ENCODE measurements around the gene TIGIT.

TIGIT gene

DNA sequence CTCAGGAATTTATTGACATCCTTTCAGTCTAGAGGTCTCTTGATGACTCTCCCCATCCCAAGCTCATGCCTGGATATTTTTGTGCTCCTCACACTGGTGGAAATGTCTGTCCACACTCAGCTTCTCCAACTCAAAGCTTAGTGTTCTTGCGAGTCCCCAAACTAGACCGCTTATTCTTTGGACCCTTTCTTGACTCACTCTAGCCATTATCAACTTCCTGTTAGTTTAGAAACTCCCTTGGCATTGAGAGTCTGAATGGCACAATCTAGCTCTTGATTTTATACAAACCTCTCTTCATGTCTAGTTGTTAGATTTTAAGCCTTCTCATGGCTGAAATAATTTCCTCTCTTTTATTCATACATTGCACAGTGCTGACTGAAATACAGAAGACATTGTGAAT is 19.6 kb downstream of the TIGIT start:
- no peak for FAIRE-seq

DNA sequence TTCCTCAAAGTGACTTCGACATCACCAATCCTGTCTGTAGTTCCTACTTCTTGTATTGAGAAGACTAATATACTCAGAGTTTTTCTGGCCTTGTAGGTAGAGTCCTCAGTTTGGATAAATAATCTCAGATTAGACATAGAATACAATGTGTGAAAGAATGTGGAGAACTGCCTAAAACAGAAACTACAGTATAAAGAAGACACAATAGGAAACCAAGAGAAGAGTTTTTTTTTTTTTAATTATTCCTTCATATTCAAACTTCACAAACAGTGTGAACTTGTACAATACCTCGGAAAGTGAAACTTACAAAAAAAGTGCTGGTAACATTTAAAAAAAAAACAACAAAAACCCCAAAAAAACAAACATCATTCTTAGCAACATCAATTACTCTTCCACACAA is 20.5 kb downstream of the TIGIT start:
- no peak for FAIRE-seq

DNA sequence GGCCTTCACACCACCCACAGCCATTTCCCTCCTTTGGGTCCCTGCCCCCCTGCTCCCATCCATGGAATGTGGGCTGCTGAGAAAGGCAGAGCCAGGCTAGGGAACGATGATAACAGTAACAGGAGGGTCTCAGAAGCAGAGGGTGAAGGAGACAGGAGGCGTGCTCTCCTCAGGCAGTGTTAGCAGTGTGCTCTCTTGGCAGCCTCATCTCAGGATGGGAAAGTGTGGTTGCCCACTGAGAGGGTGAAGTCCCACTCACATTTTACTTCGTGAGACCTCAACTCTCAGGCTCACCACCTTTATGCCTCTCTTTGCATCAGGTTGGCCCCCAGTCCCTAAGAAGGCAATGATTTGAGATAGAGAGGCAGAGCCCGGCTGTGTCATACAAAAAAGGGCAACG is 24.5 kb downstream of the TIGIT start:
- FAIRE-seq: no peak

DNA sequence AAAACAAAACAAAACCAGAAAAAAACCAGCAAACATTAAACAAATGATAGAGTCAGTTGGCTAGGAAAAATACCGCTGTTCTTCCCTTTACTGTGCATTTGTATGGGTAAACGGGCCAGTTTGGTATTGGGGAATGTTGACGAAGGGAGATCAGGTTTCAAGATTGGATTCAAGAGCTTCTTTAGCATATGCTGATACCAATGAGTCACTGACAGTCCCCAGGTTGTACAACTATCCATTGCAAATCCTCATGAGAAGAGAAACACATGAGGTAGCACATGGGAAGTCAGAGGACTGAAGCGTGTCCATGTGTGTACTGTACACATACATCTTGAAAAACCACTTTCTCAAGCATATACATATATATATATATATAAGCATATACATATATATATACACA is 25.6 kb downstream of the TIGIT start:
- no peak for FAIRE-seq

DNA sequence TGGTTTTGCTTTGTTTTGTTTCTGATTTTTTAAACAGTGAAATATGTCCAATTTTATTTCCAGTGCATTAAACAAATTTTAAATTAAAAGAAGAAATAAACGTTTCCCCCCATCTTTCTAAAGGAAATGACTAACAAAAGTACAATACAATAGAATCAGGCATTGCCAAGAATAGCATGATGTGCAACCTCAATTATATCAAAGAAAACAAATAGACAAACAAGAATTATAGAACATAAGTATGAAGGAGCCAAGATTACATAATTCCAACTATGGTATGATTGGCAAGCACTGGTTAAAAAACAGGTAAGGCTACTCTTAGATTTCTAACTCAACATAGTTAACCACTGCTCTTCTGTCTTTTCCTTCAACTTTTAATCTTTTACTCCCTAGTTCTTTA is 26.4 kb downstream of the TIGIT start:
- no peak for FAIRE-seq

DNA sequence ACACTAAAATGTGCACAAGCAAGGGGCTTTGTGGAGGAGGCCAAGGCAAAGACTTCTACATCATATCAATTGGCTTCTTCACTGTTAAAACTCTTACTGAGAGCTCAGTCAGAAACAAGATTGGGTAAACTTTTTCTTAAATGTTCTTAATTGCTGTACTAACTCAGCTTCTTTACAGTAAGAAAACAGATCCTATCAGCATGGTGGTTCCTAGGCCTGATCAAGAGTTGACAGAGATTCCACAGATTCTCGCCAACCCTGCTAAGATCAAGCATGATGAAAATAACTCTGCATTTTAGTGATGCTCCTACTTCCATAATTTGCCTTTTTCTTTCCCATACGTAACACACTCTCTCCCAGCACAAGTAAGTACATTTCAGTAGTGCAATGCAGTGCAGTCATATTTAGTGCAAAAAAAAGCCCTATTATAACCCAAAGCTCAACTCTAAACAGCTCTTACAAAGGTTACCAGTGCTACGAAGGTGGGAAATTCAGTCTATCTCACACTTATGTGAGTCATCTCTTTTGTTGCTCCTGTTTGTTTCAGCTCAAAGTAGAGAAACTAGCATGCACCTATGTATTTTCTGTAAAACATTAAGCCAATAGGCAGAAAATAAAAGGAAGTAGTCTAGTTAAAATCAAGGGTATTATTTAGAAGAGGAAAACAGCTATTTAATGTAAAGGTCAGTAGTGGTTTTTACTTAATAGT is 29.9 kb downstream of the TIGIT start:
- FAIRE-seq: no peak

DNA sequence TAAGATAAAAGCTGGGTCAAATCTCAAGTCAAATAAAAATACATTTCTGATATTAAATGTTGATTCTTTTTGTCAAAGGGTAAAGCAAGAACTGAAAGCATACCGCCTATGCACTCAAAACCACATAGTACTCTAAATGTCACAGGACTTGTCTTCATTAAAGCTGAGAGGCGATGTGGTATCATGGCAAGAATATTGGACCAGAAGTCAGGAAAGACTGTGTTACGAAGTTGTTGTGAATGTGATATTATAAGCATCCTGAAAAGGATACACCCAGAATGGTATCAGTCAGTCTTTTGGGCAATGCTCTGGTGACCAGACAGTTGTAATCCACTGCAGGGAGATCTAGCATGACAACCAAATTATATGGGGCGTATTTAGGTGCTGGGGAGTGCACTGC is 33.8 kb downstream of the TIGIT start:
- no peak for FAIRE-seq

DNA sequence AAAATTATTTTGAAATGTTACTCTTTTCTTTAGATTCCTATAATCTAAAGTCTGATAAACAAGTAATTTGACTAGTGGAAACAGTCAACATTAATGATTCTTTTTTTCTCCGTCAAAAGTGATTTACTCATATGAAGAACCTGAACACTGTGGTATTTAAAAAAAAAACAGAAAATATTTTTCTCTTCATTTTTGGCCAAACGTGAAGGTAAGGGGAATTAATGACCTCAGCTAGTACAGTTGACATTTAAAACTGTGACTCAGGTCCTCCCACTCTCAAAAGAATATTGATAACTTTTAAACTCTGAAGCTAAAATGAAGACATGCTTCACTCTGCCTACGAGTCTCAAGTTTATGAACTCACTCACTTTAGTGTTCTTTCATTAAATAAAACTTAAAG is 34.5 kb downstream of the TIGIT start:
- no peak for FAIRE-seq

DNA sequence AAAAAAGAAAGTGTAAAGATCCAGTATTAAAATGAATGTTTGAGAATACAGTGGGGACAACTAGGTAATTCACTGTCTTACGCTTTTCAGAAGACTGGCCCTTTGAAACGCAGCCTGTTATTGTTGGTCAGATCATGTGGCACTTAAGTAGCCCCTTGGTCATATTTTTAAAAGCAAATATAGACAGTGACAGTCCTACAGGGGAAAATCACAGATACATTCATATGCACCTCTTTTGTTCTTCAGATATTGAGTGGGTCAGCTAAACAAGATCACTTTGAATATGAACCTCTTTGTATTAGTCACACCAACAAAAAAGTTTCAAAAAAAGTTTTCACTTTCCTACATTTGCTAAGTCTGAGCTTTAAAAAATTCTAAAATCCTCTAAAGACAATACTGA is 36.0 kb downstream of the TIGIT start:
- FAIRE-seq: no peak

DNA sequence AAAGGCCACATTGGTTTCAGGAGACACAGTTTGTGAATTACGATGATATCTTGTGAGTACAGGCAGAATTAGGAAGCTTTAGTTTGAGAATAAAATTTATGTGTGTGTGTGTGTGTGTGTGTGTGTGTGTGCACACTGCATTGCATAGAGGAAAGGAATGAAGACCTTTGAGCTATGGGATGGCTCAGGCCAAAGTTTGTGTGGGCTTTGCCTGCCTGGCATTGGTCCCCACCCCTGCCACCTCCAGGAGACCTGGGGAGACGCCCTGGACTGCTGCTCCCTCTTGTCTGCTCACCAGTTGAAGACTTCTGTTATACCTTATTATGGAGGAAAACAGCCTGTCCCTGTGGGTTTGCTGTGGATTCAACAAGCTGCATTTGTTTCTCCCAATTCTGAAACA is 37.2 kb downstream of the TIGIT start:
- no peak for FAIRE-seq

DNA sequence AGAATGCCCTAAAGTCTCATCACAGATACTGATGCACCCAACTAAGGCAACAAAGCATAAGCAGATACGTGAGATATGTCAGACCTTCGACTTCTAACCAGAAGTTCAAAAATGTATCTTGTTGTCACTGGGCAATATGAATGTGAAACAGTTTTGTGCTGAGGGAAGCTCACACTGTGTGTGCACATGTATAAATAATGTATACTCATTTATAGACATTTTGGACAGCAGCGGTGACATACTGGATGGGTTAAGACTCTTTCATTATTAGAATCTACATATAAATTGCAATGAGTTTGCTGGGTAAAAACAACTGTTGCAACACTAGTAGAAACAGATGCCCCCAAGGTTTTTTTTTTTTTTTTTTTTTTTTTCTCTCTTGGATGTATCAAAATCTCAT is 37.9 kb downstream of the TIGIT start:
- FAIRE-seq: no peak

DNA sequence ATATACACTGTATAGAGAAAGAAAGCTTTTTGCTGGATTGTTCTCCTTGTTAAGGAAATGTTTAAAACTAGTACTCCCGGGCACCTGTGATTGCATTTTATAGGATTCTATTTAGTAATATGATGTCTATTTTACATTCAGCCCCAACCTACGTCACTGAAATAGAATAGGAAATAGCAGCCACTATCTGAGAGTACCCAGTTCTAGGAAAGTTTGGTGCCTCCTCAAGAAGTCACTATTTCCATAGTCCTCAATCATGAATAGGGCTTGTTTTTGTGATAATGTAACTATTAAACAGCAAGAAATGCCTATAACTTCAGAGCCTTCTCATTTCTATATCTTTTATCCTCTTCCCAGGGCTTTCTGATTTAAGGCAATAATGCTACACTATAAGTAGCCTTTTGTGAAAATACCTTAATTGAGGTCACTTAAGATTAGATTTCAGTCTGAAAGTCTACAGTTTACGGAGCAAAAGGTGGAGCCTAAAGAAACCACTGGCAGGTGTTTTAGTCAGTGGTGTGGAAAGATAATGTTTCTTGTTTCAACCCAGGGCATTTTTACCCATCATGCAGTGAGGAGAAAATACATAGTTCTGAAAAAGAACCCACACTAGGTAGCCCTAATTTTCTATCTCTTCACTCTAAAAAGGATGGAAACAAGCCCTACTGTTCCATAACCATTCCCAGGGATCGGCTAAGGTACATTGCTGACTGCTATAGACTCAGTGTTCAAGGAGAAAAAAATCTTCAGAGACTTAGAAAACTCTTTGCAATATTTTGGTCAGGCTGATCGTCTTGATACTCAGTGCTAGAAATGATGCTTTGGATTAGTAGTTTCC is 38.7 kb downstream of the TIGIT start:
- FAIRE-seq: no peak

DNA sequence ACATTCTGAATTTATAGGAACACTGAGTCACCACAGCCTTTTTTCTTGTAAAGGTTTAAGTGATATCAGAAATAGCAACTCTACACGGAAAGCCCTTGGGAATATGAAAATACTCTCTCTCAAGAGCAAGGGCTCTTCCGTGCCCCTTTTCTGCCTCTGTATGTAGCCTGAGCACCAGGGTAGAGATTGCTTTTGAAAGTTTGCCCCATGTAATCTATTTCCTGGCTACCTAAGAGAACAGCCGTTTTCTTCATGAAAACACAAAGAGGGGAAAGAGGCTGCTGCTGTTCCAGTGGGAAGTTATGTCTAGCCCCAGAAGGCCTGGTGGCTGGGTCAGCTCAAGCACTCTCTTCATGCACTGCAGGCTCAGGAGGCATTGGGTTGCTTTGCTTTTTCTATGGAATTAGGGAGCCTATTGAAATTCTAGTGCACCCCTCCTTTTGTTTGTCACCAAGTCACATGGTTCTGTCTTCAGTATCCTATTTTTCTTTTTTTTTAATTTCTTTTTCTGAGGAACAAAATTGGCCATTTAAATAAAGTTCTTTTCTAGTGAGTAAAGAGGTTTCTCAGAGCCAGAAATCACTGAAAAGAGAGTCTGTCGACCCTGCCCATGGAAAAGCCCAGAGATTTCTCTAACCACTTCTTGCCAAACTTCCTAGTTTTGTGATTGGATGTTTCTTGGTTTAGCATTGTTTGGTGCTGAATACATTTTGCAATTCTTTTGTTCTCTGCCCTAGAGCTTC is 39.5 kb downstream of the TIGIT start:
- no peak for FAIRE-seq

DNA sequence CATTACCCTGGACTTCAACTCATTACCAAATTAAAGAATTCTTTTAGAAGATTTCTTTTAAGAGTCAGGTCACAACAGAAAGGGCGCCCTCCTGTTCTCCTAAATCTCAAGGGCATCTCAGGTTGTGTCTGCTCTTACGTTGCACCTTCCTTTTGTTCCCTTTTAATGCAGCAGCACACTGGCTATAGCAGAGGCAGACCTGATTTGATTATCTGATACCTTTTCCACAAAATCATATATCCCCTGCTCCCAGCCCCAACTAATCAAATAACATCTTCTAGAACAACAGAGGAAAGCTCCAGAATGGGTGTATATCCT is 40.1 kb downstream of the TIGIT start:
- no peak for FAIRE-seq

DNA sequence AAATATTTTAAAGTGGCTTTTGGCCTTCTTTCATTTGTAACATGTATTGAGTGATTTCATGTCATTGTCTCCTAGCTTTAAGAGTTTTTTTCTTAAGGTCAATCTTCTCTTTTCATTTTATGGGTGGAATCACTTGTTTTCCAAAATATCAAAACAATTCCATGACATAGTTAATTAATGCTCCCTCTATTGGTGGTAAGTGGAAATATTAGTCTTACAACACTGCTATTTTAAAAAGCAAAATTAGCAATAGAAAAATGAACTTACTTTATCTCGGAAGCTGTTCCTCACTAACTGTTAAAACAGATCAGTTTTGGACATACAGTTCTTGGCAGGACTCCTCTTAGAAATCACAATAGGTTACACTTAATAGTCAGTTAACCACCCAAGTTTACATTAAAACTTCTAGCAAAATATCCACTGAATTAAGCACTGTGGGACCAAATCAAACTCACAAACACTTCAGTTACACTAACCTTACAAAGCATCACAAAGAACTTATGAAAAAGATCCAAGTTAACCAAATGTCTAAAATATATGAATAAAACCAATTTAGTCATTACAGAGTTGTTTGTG is 42.4 kb downstream of the TIGIT start:
- FAIRE-seq: no peak

DNA sequence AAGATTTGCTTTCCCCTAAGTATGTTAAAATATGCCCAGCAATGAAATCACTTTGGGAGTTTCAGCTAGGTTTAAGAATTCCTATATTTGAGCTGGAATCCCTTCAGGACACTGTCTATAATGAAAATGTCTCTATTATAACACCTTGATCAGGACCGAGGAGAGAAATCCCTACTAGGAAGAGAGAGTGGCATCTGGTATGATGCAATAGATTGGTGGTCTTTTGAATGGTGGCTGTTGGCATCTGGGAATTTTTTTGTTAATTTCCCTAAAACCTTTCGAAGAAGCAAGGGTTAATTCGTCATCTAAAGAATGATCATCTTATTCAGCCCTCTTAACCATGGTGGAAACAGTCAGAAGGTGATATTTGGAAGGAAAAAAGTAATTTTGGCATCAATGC is 43.0 kb downstream of the TIGIT start:
- FAIRE-seq: no peak

DNA sequence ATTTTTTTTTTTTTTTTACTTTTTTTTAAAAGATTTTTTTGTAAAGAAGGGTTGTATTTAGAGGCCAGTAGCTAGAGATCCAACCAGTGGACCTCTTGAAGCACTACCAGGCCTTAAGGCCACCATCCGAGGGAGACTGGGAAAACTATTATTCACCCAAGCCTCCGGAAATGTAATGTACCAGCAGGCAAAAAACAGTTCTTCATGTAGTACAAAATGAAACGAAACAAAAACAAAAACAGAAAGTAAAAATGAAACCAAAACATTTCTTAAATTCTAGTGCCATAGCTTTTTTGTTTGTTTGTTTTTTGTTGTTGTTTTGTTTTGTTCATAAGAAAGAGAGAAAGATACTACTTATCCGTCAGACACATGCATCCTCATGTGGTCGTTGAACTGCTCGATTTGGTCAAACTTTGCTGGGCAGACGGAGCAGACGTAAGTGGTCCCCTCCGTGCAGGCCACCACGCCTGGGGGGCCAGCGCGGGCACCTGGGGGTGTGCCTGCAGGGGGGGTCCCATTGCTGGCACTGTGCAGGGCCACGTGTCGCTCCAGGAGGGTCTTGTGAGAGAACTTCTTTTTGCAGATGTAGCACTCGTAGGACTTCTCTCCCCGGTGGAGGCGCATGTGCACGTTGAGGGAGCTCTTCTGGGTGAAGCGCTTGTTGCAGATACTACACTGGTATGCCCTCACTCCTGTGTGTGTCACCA is 45.0 kb downstream of the TIGIT start:
- FAIRE-seq: no peak

DNA sequence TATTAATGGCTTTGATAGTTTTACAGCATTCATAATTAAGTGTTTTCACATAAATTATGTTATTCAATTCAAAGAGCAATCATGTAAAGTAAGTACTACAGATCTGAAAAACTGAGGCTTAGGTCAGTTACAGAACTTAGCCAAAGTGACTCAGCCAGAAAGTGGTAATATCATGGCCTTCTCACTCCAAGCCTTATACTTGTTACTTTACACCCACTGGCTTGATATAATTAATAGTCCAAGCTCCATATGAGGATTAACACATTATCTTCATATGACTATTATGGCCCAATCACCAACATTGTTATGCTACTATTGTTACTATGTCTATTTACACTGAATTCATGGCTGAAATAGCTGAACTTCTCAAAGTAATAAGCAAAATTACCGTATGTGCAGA is 50.7 kb downstream of the TIGIT start:
- FAIRE-seq: no peak

DNA sequence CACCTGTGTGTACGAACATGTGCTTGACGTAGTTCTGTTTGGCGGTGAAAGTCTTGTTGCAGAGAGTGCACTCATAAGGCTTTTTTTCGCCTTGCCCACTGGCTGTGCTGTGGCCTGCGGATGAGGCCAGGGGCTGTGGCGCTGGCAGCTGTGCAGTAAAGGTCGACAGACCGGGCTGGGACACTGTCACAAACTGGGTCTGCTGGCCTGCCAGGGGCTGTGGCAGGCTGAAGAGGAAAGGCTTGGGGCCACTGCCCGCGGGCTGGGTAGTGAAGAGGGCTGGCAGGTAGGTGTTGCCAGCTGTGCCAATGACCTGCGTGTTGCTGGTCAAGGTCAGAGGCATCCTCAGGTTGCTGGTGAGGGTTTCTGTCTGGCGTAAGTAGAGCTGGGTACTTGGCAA is 56.4 kb downstream of the TIGIT start:
- no peak for FAIRE-seq

DNA sequence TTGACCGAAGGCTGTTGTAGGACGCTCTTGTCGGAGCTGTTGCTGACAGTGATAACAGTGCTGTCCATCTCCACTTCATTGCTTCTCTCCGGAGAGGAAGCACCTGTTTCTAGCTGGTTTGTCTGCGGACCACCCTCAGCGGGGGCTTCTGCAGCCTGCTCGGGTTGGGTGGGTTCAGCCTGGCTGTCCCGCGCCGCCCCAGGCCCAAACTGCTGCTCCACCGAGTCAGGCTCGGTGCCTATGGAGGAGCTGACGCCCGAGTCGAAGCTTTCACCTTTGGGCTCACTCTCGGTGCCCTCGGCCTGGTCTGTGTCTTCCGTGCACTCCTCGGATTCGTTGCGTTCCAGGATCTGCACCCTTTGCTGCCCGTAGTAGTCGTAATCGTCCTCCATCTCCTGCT is 56.9 kb downstream of the TIGIT start:
- FAIRE-seq: no peak

DNA sequence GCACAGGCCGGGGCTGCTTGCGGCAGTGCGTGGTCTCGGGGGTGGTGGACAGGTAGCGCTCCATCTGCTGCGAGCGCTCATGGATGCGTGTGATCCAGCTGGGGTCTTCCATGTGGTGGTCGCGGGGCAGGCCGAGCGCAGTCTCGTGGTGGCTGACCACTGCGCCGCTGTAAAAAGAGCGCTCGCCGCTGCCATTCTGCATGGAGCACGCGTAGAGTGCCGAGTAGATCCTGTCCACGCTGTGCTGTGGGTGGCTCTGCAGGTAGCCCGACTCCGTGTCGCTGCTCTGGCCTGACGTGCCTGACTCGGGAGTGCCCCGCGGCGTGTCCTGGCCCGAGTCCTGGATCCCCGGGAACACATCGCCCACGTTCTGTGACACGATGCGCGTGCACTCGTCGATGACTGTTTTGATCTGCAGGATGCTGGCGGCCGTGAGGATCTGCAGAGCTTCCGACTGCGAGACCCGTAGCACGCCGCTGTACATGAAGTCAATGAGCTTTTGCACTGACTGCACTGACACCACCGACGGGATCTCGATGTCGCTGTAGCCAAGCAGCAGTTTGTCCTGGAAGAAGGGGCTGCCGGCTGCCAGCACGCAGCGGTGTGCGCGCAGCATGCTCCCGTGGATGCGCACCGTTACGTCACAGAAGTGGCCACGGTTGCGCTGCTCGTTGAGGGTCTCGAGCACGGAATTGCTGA is 57.4 kb downstream of the TIGIT start:
- no peak for FAIRE-seq

DNA sequence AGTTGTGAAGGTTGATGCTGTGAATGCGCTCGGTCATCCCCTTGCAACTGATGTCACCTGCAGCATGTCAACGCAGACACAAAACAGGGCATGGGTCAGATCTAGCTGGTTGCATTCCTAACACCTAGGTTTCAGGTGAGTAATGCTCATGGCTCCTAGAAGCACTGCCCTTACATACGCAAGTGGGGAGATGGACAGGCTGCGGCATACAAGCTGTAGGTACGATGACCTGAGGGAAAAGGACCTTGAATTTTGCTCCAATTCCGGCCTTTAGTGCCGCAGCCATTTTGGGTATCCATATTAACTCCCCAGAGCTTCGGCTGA is 58.0 kb downstream of the TIGIT start:
- FAIRE-seq: no peak

DNA sequence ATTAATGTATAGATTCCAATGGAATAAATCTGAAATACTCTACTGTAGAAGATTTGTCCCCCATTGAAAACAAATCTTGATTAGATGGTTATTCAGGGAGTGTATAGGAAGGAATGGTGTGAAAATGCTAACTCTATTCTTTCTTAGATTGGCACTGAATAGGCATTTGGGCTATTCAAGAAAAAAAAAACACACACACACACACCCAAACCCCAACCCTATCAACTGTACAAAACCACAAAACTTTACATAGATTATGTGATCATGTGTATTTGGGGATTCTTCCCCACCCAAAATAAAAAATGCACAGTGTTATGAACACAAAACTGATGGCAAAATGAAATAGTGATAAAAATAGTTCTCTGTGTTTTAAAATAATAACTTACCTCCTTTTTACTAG is 61.8 kb downstream of the TIGIT start:
- FAIRE-seq: no peak
